OCI-LY3 (cell line): ENCODE measurements around the gene SPCS2.

ENCODE experiments used
- H2AFZ ChIP-seq: fragments of 200-600, 300-600 bp; shearing (Covaris generic); 2 replicates; pipeline ENCODE4 v1.6.0; 2014; ENCODE audit warnings: antibody characterized with exemption, low read depth, low read length
- H3K27ac ChIP-seq: fragments of 200-600, 300-600 bp; sonication (generic); 2 replicates; pipeline ENCODE4 v1.5.1; 2014; ENCODE audit warnings: mild to moderate bottlenecking, low read length, moderate library complexity, mixed read lengths
- H3K27me3 ChIP-seq: fragments of 200-600, 300-600 bp; sonication (generic); 2 replicates; pipeline ENCODE4 v1.6.1; 2014; ENCODE audit warnings: low read depth, low read length, mixed read lengths
- H3K36me3 ChIP-seq: fragments of 200-600, 300-600 bp; sonication (generic); replicated peaks from 2 replicates; pipeline ENCODE3; 2014; ENCODE audit warnings: low read depth, low read length, mixed read lengths
- H3K4me1 ChIP-seq: fragments of 300-600, 200-600 bp; sonication (generic); 2 replicates; pipeline ENCODE4 v1.6.1; 2014; ENCODE audit warnings: low read length, mixed read lengths
- H3K4me2 ChIP-seq: fragments of 200-600, 300-600 bp; sonication (generic); 2 replicates; pipeline ENCODE4 v1.6.1; 2014; ENCODE audit warnings: low read length, mixed read lengths
- H3K4me3 ChIP-seq: fragments of 300-600, 200-600 bp; sonication (generic); 2 replicates; pipeline ENCODE4 v1.5.1; 2014; ENCODE audit warnings: antibody characterized with exemption, mild to moderate bottlenecking, low read length, moderate library complexity
- H3K79me2 ChIP-seq: fragments of 300-600, 200-600 bp; shearing (Covaris generic); 2 replicates; pipeline ENCODE4 v1.6.1; 2014; ENCODE audit warnings: mild to moderate bottlenecking, low read length, mixed read lengths
- H3K9ac ChIP-seq: fragments of 300-600, 200-600 bp; shearing (Covaris generic); 2 replicates; pipeline ENCODE4 v1.6.0; 2014; ENCODE audit warnings: mild to moderate bottlenecking, low read length, moderate library complexity
- H3K9me3 ChIP-seq: fragments of 200-600, 300-600 bp; shearing (Covaris generic); 2 replicates; pipeline ENCODE4 v1.6.1; 2014; ENCODE audit warnings: low read length, mixed read lengths; ENCODE audit not compliant: insufficient read depth
- H4K20me1 ChIP-seq: fragments of 200-600, 300-600 bp; sonication (generic); 2 replicates; pipeline ENCODE4 v1.6.1; 2016; ENCODE audit warnings: low read length, mixed read lengths; ENCODE audit not compliant: insufficient read depth
- CTCF ChIP-seq: fragments of 200-600, 300-600 bp; sonication (generic); IDR thresholded peaks from 2 replicates; pipeline ENCODE4 v1.5.1; 2014; ENCODE audit warnings: antibody characterized with exemption, low read length, low read depth
- EZH2phosphoT487 ChIP-seq: fragments of 200-600 bp; shearing (Covaris generic); IDR thresholded peaks from 2 replicates; pipeline ENCODE4 v1.6.1; 2018; ENCODE audit warnings: antibody characterized with exemption, mixed run types, low read depth

Gene SPCS2

GRCh38 chr11:74990941-74991340 is 41.9 kb downstream of the SPCS2 start:
- peaks cover 19% of the 10 kb centered on the region for H3K79me2 ChIP-seq
- H2AFZ ChIP-seq = no peak overlapping the region
- H3K27me3 ChIP-seq = no peaks in the 10 kb centered on the region
- peaks cover 18% of the 10 kb centered on the region for H3K36me3 ChIP-seq
- no peak for TF ChIP-seq CTCF
- no peak for TF ChIP-seq EZH2phosphoT487
- no peak overlapping the region for H3K27ac ChIP-seq
- H3K4me3 ChIP-seq = no peak overlapping the region
- no peaks in the 10 kb centered on the region for H3K9me3 ChIP-seq
- H3K9ac ChIP-seq = no peak overlapping the region
- peaks cover 23% of the 10 kb centered on the region for H3K4me1 ChIP-seq
- no peak overlapping the region for H3K4me2 ChIP-seq
- H4K20me1 ChIP-seq = no peaks in the 10 kb centered on the region

GRCh38 chr11:74992852-74993251 is 43.8 kb downstream of the SPCS2 start:
- Histone ChIP-seq H3K27me3 (no peaks in the 10 kb centered on the region), H3K4me3 (no peak overlapping the region), H3K27ac (no peak overlapping the region), H3K79me2 (peaks cover 19% of the 10 kb centered on the region), H2AFZ (no peak overlapping the region), H3K9me3 (no peaks in the 10 kb centered on the region), H3K4me2 (peak overlapping the region; percentile 28; the same call in 1 of the 2 replicates), H4K20me1 (no peaks in the 10 kb centered on the region), H3K36me3 (peaks cover 22% of the 10 kb centered on the region), H3K4me1 (peaks cover 23% of the 10 kb centered on the region), H3K9ac (no peak overlapping the region)
- TF ChIP-seq EZH2phosphoT487 (no peak), CTCF (no peak)

- Histone ChIP-seq H3K36me3 (peaks cover 33% of the 10 kb centered on the region), H3K27ac (no peak overlapping the region), H3K4me3 (no peak overlapping the region), H3K27me3 (no peaks in the 10 kb centered on the region), H3K79me2 (no peaks in the 10 kb centered on the region), H4K20me1 (no peaks in the 10 kb centered on the region), H3K9ac (no peak overlapping the region), H3K4me2 (no peak overlapping the region), H3K4me1 (peaks cover 12% of the 10 kb centered on the region), H3K9me3 (no peaks in the 10 kb centered on the region), H2AFZ (no peak overlapping the region)
- TF ChIP-seq CTCF (no peak), EZH2phosphoT487 (no peak)
Observed at GRCh38 chr11:75000975-75001354, 51.9 kb downstream of the SPCS2 start.

GRCh38 chr11:75001686-75002085 is 52.6 kb downstream of the SPCS2 start:
- Histone ChIP-seq H4K20me1 (no peaks in the 10 kb centered on the region), H3K4me1 (peaks cover 12% of the 10 kb centered on the region), H3K27ac (no peak overlapping the region), H3K9me3 (no peaks in the 10 kb centered on the region), H3K4me2 (no peak overlapping the region), H3K79me2 (no peaks in the 10 kb centered on the region), H3K36me3 (peaks cover 37% of the 10 kb centered on the region), H3K9ac (no peak overlapping the region), H3K4me3 (no peak overlapping the region), H3K27me3 (no peaks in the 10 kb centered on the region), H2AFZ (no peak overlapping the region)
- TF ChIP-seq EZH2phosphoT487 = no peak
- no peak for TF ChIP-seq CTCF
